OCI-LY1 (cell line): ENCODE measurements around the gene DPPA5.

Experiments
- H2AFZ ChIP-seq: fragments of 200-600 bp; sonication (generic), shearing (Covaris generic); 2 replicates; pipeline ENCODE4 v1.6.0; 2014; ENCODE audit warnings: antibody characterized with exemption, mild to moderate bottlenecking, low read length
- H3F3A ChIP-seq: fragments of 200-600 bp; sonication (generic), shearing (Covaris generic); 2 replicates; pipeline ENCODE4 v1.6.0; 2014; ENCODE audit warnings: mild to moderate bottlenecking, antibody characterized with exemption, low read length, moderate library complexity; ENCODE audit not compliant: insufficient read depth
- H3K27ac ChIP-seq: fragments of 200-600 bp; sonication (generic); 2 replicates; pipeline ENCODE4 v1.5.1; 2014; ENCODE audit warnings: low read length, mixed run types, mild to moderate bottlenecking, low read depth; ENCODE audit not compliant: poor library complexity, severe bottlenecking
- H3K27me3 ChIP-seq: fragments of 200-600 bp; sonication (generic); 2 replicates; pipeline ENCODE4 v1.6.0; 2014; ENCODE audit warnings: antibody characterized with exemption, mild to moderate bottlenecking, low read length, moderate library complexity; ENCODE audit not compliant: insufficient read depth
- H3K36me3 ChIP-seq: fragments of 200-600 bp; sonication (generic); 2 replicates; pipeline ENCODE4 v1.6.1; 2014; ENCODE audit warnings: mild to moderate bottlenecking, antibody characterized with exemption, low read length, moderate library complexity, mixed read lengths; ENCODE audit not compliant: insufficient read depth
- H3K4me1 ChIP-seq: fragments of 200-600 bp; sonication (generic); 2 replicates; pipeline ENCODE4 v1.5.1; 2014; ENCODE audit warnings: mild to moderate bottlenecking, low read length, moderate library complexity; ENCODE audit not compliant: insufficient read depth, severe bottlenecking
- H3K4me2 ChIP-seq: fragments of 200-600 bp; sonication (generic), shearing (Covaris generic); 2 replicates; pipeline ENCODE4 v1.6.1; 2014; ENCODE audit warnings: low read length
- H3K4me3 ChIP-seq: fragments of 200-600 bp; sonication (generic); 2 replicates; pipeline ENCODE4 v1.5.1; 2014; ENCODE audit warnings: low read length, low read depth, mild to moderate bottlenecking, mixed read lengths; ENCODE audit not compliant: poor library complexity, severe bottlenecking
- H3K79me2 ChIP-seq: fragments of 200-600 bp; shearing (Covaris generic); 2 replicates; pipeline ENCODE4 v1.6.1; 2016; ENCODE audit warnings: mixed run types, low read length, mixed read lengths; ENCODE audit not compliant: insufficient read depth
- H3K9ac ChIP-seq: fragments of 200-600 bp; sonication (generic), shearing (Covaris generic); 2 replicates; pipeline ENCODE4 v1.6.1; 2014; ENCODE audit warnings: mild to moderate bottlenecking, low read length, mixed read lengths
- H3K9me2 ChIP-seq: fragments of 200-600 bp; sonication (generic), shearing (Covaris generic); 2 replicates; pipeline ENCODE4 v1.6.1; 2014; ENCODE audit warnings: low read depth, mild to moderate bottlenecking, low read length, mixed read lengths
- H3K9me3 ChIP-seq: fragments of 200-600 bp; shearing (Covaris generic); 2 replicates; pipeline ENCODE4 v1.6.1; 2014; ENCODE audit warnings: low read length, mixed read lengths
- H4K20me1 ChIP-seq: fragments of 200-600 bp; sonication (generic), shearing (Covaris generic); 2 replicates; pipeline ENCODE4 v1.6.0; 2016; ENCODE audit warnings: mild to moderate bottlenecking, low read length; ENCODE audit not compliant: insufficient read depth
- CTCF ChIP-seq: fragments of 200-600 bp; sonication (generic), shearing (Covaris generic); IDR thresholded peaks from 2 replicates; pipeline ENCODE4 v1.5.1; 2017; ENCODE audit warnings: mild to moderate bottlenecking, antibody characterized with exemption, low read length, moderate library complexity, mixed read lengths
- EZH2 ChIP-seq: fragments of 200-600 bp; sonication (generic), shearing (Covaris generic); IDR thresholded peaks from 2 replicates; pipeline ENCODE4 v1.8.0; 2017; ENCODE audit warnings: borderline replicate concordance, mixed run types, mild to moderate bottlenecking, antibody characterized with exemption, low read length, moderate library complexity, mixed read lengths

The DPPA5 gene

GRCh38 chr6:73389854-73390253 is 35.8 kb upstream of the DPPA5 start:
- H3K9me2 ChIP-seq: no peaks in the 10 kb centered on the region
- no peak overlapping the region for H3K4me3 ChIP-seq
- no peaks in the 10 kb centered on the region for H3K79me2 ChIP-seq
- H3F3A ChIP-seq: no peaks in the 10 kb centered on the region
- H4K20me1 ChIP-seq: no peaks in the 10 kb centered on the region
- TF ChIP-seq EZH2: no peak
- no peak for TF ChIP-seq CTCF
- peaks cover 11% of the 10 kb centered on the region for H3K4me1 ChIP-seq
- no peak overlapping the region for H2AFZ ChIP-seq
- no peaks in the 10 kb centered on the region for H3K9me3 ChIP-seq
- H3K27me3 ChIP-seq: no peaks in the 10 kb centered on the region
- H3K4me2 ChIP-seq: no peak overlapping the region
- no peak overlapping the region for H3K27ac ChIP-seq
- H3K9ac ChIP-seq: no peak overlapping the region
- H3K36me3 ChIP-seq: no peaks in the 10 kb centered on the region

GRCh38 chr6:73388800-73389512 is 34.9 kb upstream of the DPPA5 start:
- Histone ChIP-seq H3K4me3 (peak overlapping the region; percentile 59), H3K79me2 (no peaks in the 10 kb centered on the region), H3K27me3 (no peaks in the 10 kb centered on the region), H2AFZ (peak overlapping the region; percentile 75; the same call in 1 of the 2 replicates), H3K9me3 (no peaks in the 10 kb centered on the region), H3K4me2 (peak overlapping the region; percentile 81), H3F3A (no peaks in the 10 kb centered on the region), H3K27ac (no peak overlapping the region), H3K4me1 (peaks cover 11% of the 10 kb centered on the region), H3K9me2 (no peaks in the 10 kb centered on the region), H3K9ac (peak overlapping the region; percentile 48; the same call in 1 of the 2 replicates), H3K36me3 (no peaks in the 10 kb centered on the region), H4K20me1 (no peaks in the 10 kb centered on the region)
- TF ChIP-seq CTCF (peak; percentile 53; the same call in 1 of the 2 replicates), EZH2 (no peak)

GRCh38 chr6:73388433-73388799 is 34.3 kb upstream of the DPPA5 start:
- H4K20me1 ChIP-seq: no peaks in the 10 kb centered on the region
- no peaks in the 10 kb centered on the region for H3K9me2 ChIP-seq
- H2AFZ ChIP-seq: no peak overlapping the region
- TF ChIP-seq CTCF (no peak), EZH2 (no peak)
- no peak overlapping the region for H3K27ac ChIP-seq
- H3F3A ChIP-seq: no peaks in the 10 kb centered on the region
- H3K4me3 ChIP-seq: peak overlapping the region; percentile 59
- H3K9ac ChIP-seq: no peak overlapping the region
- no peaks in the 10 kb centered on the region for H3K27me3 ChIP-seq
- peaks cover 11% of the 10 kb centered on the region for H3K4me1 ChIP-seq
- H3K36me3 ChIP-seq: no peaks in the 10 kb centered on the region
- peak overlapping the region; percentile 81 for H3K4me2 ChIP-seq
- no peaks in the 10 kb centered on the region for H3K9me3 ChIP-seq
- H3K79me2 ChIP-seq: no peaks in the 10 kb centered on the region
